Measurements from ENCODE around the gene INTS6. TPM values are rescaled to one million over a fixed set of nuclear protein-coding genes. Genes with fewer than 3 reads are reported as not detected.

Gene INTS6
- total RNA-seq, 6 experiments from 2014 or later, result 21.7 to 40.8 (median 32.7) TPM

DNA sequence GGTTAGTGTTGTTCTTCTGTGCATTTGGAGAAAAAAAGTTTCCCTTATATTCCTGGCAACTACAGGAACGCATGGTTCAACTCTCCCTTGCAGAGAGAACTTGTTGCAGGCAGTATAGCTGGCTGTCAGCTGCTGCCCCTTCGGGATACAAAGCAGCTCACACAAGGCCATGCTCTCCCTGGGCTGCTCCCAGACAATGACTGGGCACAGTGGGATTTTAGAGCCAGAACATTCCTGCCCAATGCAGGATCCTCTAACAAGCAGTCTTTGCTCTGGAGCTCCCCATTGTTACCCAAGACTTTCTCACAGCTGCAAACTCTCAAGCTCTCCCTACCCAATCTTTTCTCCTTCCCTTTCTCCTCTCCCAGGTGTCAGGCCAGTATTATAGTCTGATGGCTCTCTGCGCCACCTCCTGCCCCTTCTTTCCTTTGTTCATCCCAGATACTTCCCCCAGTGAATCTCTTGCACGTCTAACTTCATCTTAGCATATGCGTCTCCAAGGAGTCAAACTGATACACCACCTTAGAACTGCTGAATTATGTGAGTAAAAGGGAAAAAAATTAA lies 140.8 kb downstream of the INTS6 start:
- intact Hi-C loops (cut with DNase I), result no loop called here
- H3K4me3 ChIP-seq, result no peak overlapping the region
- no peaks in the 10 kb centered on the region for H3K27me3 ChIP-seq
- H3K4me1 ChIP-seq, result no peaks in the 10 kb centered on the region
- ATAC-seq (no peak), DNase-seq (no peak)
- H3K36me3 ChIP-seq, result no peaks in the 10 kb centered on the region
- no peaks in the 10 kb centered on the region for H3K9me3 ChIP-seq
- H3K27ac ChIP-seq, result no peak overlapping the region
- WGBS (ENCODE audit: insufficient coverage, low coverage, low lambda C conversion rate, missing lambda C conversion rate), result 95% methylated on average over 3 of the region's 5 CpGs
- TF ChIP-seq, protein P1, sequence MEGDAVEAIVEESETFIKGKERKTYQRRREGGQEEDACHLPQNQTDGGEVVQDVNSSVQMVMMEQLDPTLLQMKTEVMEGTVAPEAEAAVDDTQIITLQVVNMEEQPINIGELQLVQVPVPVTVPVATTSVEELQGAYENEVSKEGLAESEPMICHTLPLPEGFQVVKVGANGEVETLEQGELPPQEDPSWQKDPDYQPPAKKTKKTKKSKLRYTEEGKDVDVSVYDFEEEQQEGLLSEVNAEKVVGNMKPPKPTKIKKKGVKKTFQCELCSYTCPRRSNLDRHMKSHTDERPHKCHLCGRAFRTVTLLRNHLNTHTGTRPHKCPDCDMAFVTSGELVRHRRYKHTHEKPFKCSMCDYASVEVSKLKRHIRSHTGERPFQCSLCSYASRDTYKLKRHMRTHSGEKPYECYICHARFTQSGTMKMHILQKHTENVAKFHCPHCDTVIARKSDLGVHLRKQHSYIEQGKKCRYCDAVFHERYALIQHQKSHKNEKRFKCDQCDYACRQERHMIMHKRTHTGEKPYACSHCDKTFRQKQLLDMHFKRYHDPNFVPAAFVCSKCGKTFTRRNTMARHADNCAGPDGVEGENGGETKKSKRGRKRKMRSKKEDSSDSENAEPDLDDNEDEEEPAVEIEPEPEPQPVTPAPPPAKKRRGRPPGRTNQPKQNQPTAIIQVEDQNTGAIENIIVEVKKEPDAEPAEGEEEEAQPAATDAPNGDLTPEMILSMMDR (IDR thresholded peaks at IDR 0.05), result no peak
- no peak for TF ChIP-seq POLR2A (IDR thresholded peaks at IDR 0.05)

Small RNA genes within 50 kb of the gene (microRNA-seq; reads per million reads assigned to microRNA genes)
- 0 reads per million in 2 donors for gene MIR5693

Small RNA genes within 50 kb of the gene (small RNA-seq; reads per million reads assigned to genes)
- gene MIR5693, result 0 reads per million in 2 experiments
- gene RN7SL320P, result 0 reads per million in 2 experiments
- gene SNRPGP11, result 0 reads per million in 2 experiments

Other genes with a start within 250 kb of the INTS6 start
- 1 to 10 TPM in 1 of 6 experiments, under 1 TPM in 5; 0.22 to 1.0 (median 0.51) TPM for gene FAM124A, start 230.6 kb downstream of the INTS6 start, total RNA-seq
- gene SERPINE3, start 113.3 kb downstream of the INTS6 start, total RNA-seq, result not detected
- gene WDFY2, start 131.4 kb upstream of the INTS6 start, total RNA-seq, result 10 to 100 TPM in 1 of 6 experiments, 1 to 10 TPM in 5; 4.5 to 12.0 (median 7.3) TPM

All from right lobe of liver (tissue), 6 donors.